ENCODE data around the gene MRPS9.

Gene MRPS9

GRCh38 chr2:105080461-105080860 is 42.6 kb downstream of the MRPS9 start:
- Histone ChIP-seq H3K79me2 (ENCODE audit: control insufficient read depth, low read length) (no peaks in the 10 kb centered on the region), H3K27ac (ENCODE audit: low read depth, low read length) (no peak overlapping the region), H4K20me1 (ENCODE audit: control insufficient read depth, insufficient read depth, low read depth, low read length) (no peaks in the 10 kb centered on the region), H3K4me2 (ENCODE audit: low read length) (no peak overlapping the region), H3K27me3 (ENCODE audit: control insufficient read depth, low read length) (no peaks in the 10 kb centered on the region), H3K9me2 (replicated peaks; ENCODE audit: control insufficient read depth, low read length) (no peaks in the 10 kb centered on the region), H3K4me1 (ENCODE audit: control insufficient read depth, low read length) (no peaks in the 10 kb centered on the region), H3F3A (ENCODE audit: control insufficient read depth, insufficient read depth) (no peaks in the 10 kb centered on the region), H3K36me3 (ENCODE audit: control insufficient read depth, low read length) (no peaks in the 10 kb centered on the region), H3K9me3 (ENCODE audit: control insufficient read depth, insufficient read depth, low read length) (no peaks in the 10 kb centered on the region), H3K4me3 (ENCODE audit: low read length) (no peak overlapping the region)
- TF ChIP-seq, protein P1, sequence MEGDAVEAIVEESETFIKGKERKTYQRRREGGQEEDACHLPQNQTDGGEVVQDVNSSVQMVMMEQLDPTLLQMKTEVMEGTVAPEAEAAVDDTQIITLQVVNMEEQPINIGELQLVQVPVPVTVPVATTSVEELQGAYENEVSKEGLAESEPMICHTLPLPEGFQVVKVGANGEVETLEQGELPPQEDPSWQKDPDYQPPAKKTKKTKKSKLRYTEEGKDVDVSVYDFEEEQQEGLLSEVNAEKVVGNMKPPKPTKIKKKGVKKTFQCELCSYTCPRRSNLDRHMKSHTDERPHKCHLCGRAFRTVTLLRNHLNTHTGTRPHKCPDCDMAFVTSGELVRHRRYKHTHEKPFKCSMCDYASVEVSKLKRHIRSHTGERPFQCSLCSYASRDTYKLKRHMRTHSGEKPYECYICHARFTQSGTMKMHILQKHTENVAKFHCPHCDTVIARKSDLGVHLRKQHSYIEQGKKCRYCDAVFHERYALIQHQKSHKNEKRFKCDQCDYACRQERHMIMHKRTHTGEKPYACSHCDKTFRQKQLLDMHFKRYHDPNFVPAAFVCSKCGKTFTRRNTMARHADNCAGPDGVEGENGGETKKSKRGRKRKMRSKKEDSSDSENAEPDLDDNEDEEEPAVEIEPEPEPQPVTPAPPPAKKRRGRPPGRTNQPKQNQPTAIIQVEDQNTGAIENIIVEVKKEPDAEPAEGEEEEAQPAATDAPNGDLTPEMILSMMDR (IDR thresholded peaks at IDR 0.05; ENCODE audit: low read depth, low read length, poor library complexity, severe bottlenecking) = no peak
- no peak for TF ChIP-seq EZH2phosphoT487 (IDR thresholded peaks at IDR 0.05; ENCODE audit: borderline replicate concordance, low read length)

DNA sequence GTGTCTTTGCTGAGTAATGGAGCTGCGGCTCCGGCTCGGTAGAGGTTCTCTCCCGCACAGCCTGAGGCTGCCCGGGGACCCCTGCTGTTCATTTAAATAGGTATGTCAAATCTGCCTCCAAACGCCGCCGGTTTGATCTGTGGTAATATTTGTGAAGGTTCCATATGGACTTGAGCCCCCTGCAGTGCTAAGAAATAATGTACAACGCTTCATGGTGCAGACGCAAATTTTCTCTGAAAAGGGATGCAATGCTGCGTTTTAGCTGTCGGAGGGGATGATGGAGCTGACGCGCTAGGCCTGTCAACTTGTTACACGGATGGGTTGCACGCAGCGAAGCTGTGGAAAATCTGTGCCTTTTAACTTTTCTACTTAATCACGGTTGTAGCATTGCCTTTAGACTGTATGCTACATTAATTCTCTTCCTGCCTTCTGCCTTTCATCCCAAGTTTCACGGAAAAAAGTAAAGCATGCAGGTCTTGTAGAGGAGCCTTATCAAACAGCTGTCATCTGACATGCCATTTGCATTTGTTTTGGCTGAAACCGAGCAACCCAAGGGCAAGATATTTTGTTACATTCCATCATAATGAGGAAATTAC is 43.2 kb downstream of the MRPS9 start:
- TF ChIP-seq, protein P1 (IDR thresholded peaks at IDR 0.05; ENCODE audit: low read depth, low read length, poor library complexity, severe bottlenecking) = no peak
- no peak for TF ChIP-seq EZH2phosphoT487 (IDR thresholded peaks at IDR 0.05; ENCODE audit: borderline replicate concordance, low read length)
- H3K27me3 ChIP-seq (ENCODE audit: control insufficient read depth, low read length) = no peaks in the 10 kb centered on the region
- no peaks in the 10 kb centered on the region for H3K9me2 ChIP-seq (replicated peaks; ENCODE audit: control insufficient read depth, low read length)
- no peak overlapping the region for H3K4me2 ChIP-seq (ENCODE audit: low read length)
- no peaks in the 10 kb centered on the region for H3F3A ChIP-seq (ENCODE audit: control insufficient read depth, insufficient read depth)
- H3K4me1 ChIP-seq (ENCODE audit: control insufficient read depth, low read length) = no peaks in the 10 kb centered on the region
- no peaks in the 10 kb centered on the region for H3K79me2 ChIP-seq (ENCODE audit: control insufficient read depth, low read length)
- H3K36me3 ChIP-seq (ENCODE audit: control insufficient read depth, low read length) = no peaks in the 10 kb centered on the region
- H4K20me1 ChIP-seq (ENCODE audit: control insufficient read depth, insufficient read depth, low read depth, low read length) = no peaks in the 10 kb centered on the region
- H3K27ac ChIP-seq (ENCODE audit: low read depth, low read length) = no peak overlapping the region
- H3K9me3 ChIP-seq (ENCODE audit: control insufficient read depth, insufficient read depth, low read length) = no peaks in the 10 kb centered on the region
- no peak overlapping the region for H3K4me3 ChIP-seq (ENCODE audit: low read length)

DNA sequence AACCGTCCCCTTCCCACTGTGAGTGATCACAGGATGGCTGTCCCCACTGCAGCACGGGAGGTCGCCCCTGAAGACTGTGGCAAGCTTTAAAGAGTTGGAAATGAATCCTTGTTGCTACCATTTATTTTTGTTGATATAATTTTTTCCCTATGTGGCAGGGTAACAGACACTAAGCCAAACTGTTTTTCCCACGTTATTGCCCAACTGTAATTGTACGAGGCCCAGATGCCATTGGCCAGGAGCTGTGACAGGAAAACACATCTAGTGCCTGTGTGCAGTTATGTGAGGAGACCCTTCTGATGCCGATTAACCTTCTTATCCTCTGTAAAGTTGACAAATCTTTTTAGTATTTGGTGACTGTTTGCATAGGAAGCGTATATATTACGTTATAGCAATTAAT is 44.2 kb downstream of the MRPS9 start:
- Histone ChIP-seq H4K20me1 (ENCODE audit: control insufficient read depth, insufficient read depth, low read depth, low read length) (no peaks in the 10 kb centered on the region), H3K79me2 (ENCODE audit: control insufficient read depth, low read length) (no peaks in the 10 kb centered on the region), H3K27me3 (ENCODE audit: control insufficient read depth, low read length) (no peaks in the 10 kb centered on the region), H3F3A (ENCODE audit: control insufficient read depth, insufficient read depth) (no peaks in the 10 kb centered on the region), H3K36me3 (ENCODE audit: control insufficient read depth, low read length) (no peaks in the 10 kb centered on the region), H3K4me2 (ENCODE audit: low read length) (no peak overlapping the region), H3K4me3 (ENCODE audit: low read length) (no peak overlapping the region), H3K9me2 (replicated peaks; ENCODE audit: control insufficient read depth, low read length) (no peaks in the 10 kb centered on the region), H3K27ac (ENCODE audit: low read depth, low read length) (no peak overlapping the region), H3K4me1 (ENCODE audit: control insufficient read depth, low read length) (no peaks in the 10 kb centered on the region), H3K9me3 (ENCODE audit: control insufficient read depth, insufficient read depth, low read length) (no peaks in the 10 kb centered on the region)
- TF ChIP-seq EZH2phosphoT487 (IDR thresholded peaks at IDR 0.05; ENCODE audit: borderline replicate concordance, low read length) = no peak
- TF ChIP-seq, protein P1 (IDR thresholded peaks at IDR 0.05; ENCODE audit: low read depth, low read length, poor library complexity, severe bottlenecking) = no peak
